Measurements from ENCODE around the gene IQGAP1.

IQGAP1 gene

GRCh38 chr15:90427185-90427584 lies 39.1 kb downstream of the IQGAP1 start:
- H4K20me1 ChIP-seq (ENCODE audit: insufficient read depth, low read length): no peaks in the 10 kb centered on the region
- H3K9me3 ChIP-seq (ENCODE audit: low read length): no peaks in the 10 kb centered on the region
- TF ChIP-seq, protein P1, sequence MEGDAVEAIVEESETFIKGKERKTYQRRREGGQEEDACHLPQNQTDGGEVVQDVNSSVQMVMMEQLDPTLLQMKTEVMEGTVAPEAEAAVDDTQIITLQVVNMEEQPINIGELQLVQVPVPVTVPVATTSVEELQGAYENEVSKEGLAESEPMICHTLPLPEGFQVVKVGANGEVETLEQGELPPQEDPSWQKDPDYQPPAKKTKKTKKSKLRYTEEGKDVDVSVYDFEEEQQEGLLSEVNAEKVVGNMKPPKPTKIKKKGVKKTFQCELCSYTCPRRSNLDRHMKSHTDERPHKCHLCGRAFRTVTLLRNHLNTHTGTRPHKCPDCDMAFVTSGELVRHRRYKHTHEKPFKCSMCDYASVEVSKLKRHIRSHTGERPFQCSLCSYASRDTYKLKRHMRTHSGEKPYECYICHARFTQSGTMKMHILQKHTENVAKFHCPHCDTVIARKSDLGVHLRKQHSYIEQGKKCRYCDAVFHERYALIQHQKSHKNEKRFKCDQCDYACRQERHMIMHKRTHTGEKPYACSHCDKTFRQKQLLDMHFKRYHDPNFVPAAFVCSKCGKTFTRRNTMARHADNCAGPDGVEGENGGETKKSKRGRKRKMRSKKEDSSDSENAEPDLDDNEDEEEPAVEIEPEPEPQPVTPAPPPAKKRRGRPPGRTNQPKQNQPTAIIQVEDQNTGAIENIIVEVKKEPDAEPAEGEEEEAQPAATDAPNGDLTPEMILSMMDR (IDR thresholded peaks at IDR 0.05; ENCODE audit: low read length): no peak
- no peak for TF ChIP-seq EZH2 (IDR thresholded peaks at IDR 0.05; ENCODE audit: borderline replicate concordance, low read length)
- H2AFZ ChIP-seq (ENCODE audit: low read length): no peak overlapping the region
- no peaks in the 10 kb centered on the region for H3K9me2 ChIP-seq (ENCODE audit: low read depth, low read length)
- no peaks in the 10 kb centered on the region for H3K27me3 ChIP-seq (ENCODE audit: insufficient read depth, low read length)
- no peaks in the 10 kb centered on the region; the same call in 1 of the 2 replicates for H3F3A ChIP-seq (ENCODE audit: insufficient read depth, low read length)
- no peak overlapping the region for H3K4me3 ChIP-seq (ENCODE audit: low read depth, low read length, poor library complexity, severe bottlenecking)
- no peak overlapping the region for H3K9ac ChIP-seq (ENCODE audit: low read length)
- H3K27ac ChIP-seq (ENCODE audit: low read depth, low read length, poor library complexity, severe bottlenecking): no peak overlapping the region
- peaks cover 23% of the 10 kb centered on the region for H3K79me2 ChIP-seq (ENCODE audit: insufficient read depth, low read length)
- H3K4me1 ChIP-seq (ENCODE audit: insufficient read depth, low read length, severe bottlenecking): peaks cover 16% of the 10 kb centered on the region
- H3K36me3 ChIP-seq (ENCODE audit: insufficient read depth, low read length): peaks cover 46% of the 10 kb centered on the region
- no peak overlapping the region for H3K4me2 ChIP-seq (ENCODE audit: low read length)

DNA sequence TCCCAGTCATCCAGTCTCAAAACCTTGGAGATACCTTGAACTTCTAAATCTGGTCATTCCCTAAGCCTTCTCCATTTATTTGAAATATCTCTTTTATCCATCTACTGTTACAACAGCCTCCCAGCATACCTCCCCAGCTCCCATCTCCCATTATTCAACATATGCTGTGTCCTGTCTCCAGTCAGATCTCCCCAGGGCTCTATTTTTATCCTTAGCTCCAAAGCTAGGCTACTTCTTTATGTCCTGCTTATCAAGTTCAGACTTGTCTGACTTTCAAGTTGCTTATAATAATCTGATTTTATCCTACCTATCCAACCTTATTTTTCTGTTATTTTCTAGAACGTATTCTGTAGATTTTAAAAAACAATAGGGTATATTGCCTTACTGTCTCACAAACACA lies 44.2 kb downstream of the IQGAP1 start:
- H4K20me1 ChIP-seq (ENCODE audit: insufficient read depth, low read length): no peaks in the 10 kb centered on the region
- H3K27ac ChIP-seq (ENCODE audit: low read depth, low read length, poor library complexity, severe bottlenecking): no peak overlapping the region
- H3K36me3 ChIP-seq (ENCODE audit: insufficient read depth, low read length): peaks cover 76% of the 10 kb centered on the region

DNA sequence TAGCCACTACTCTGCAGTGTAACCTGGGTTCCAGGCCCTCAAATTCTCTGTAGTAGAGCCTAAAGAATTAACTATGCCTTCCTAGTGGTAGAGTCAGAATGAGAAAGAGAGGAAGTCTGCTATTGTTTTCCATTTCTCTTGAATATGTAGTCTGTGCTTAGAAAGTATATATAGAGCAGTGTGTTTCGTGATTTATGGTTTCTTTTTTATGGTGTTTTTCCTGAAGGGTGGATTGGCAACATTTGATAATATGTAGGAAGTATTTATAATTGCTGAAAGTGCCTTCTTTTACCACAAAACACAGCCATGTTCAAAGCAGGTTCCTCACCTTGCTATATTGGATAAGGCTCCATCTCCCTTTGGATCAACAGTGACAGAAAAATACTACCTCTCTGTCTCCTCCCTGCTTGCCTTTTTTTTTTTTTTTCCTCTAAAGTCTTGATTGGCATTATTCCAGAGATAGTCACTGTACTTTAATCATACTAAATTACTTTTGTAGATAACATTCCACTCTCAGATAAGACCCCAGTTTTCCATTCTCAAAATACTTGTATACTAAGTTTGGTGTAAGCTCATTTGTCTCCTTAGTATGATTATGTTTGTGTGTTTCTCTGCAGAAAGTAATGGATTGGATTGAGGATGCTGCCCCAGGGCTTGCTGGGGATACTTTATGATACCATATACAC lies 47.8 kb downstream of the IQGAP1 start:
- H3K27ac ChIP-seq (ENCODE audit: low read depth, low read length, poor library complexity, severe bottlenecking): no peak overlapping the region
- H3K4me2 ChIP-seq (ENCODE audit: low read length): no peak overlapping the region
- H4K20me1 ChIP-seq (ENCODE audit: insufficient read depth, low read length): no peaks in the 10 kb centered on the region
- no peaks in the 10 kb centered on the region for H3K9me3 ChIP-seq (ENCODE audit: low read length)
- no peak overlapping the region for H2AFZ ChIP-seq (ENCODE audit: low read length)
- H3K9me2 ChIP-seq (ENCODE audit: low read depth, low read length): no peaks in the 10 kb centered on the region
- no peak overlapping the region for H3K9ac ChIP-seq (ENCODE audit: low read length)
- TF ChIP-seq, protein P1 (IDR thresholded peaks at IDR 0.05; ENCODE audit: low read length): no peak
- no peak for TF ChIP-seq EZH2 (IDR thresholded peaks at IDR 0.05; ENCODE audit: borderline replicate concordance, low read length)
- 0 out of 2 replicates have a peak, but pooled peaks cover 5% of the 10 kb centered on the region for H3K79me2 ChIP-seq (ENCODE audit: insufficient read depth, low read length)
- peaks cover 68% of the 10 kb centered on the region for H3K36me3 ChIP-seq (ENCODE audit: insufficient read depth, low read length)
- H3F3A ChIP-seq (ENCODE audit: insufficient read depth, low read length): no peaks in the 10 kb centered on the region; the same call in 1 of the 2 replicates
- no peak overlapping the region for H3K4me3 ChIP-seq (ENCODE audit: low read depth, low read length, poor library complexity, severe bottlenecking)
- peaks cover 4% of the 10 kb centered on the region for H3K4me1 ChIP-seq (ENCODE audit: insufficient read depth, low read length, severe bottlenecking)
- no peaks in the 10 kb centered on the region for H3K27me3 ChIP-seq (ENCODE audit: insufficient read depth, low read length)

More for the DNA sequence above, 44.2 kb downstream of the IQGAP1 start:
- H2AFZ ChIP-seq (ENCODE audit: low read length): no peak overlapping the region
- no peak overlapping the region for H3K9ac ChIP-seq (ENCODE audit: low read length)
- no peaks in the 10 kb centered on the region for H3K9me2 ChIP-seq (ENCODE audit: low read depth, low read length)
- TF ChIP-seq, protein P1 (IDR thresholded peaks at IDR 0.05; ENCODE audit: low read length): no peak
- no peak for TF ChIP-seq EZH2 (IDR thresholded peaks at IDR 0.05; ENCODE audit: borderline replicate concordance, low read length)
- H3K27me3 ChIP-seq (ENCODE audit: insufficient read depth, low read length): no peaks in the 10 kb centered on the region
- no peak overlapping the region for H3K4me2 ChIP-seq (ENCODE audit: low read length)
- H3K79me2 ChIP-seq (ENCODE audit: insufficient read depth, low read length): no peaks in the 10 kb centered on the region
- peaks cover 4% of the 10 kb centered on the region for H3K4me1 ChIP-seq (ENCODE audit: insufficient read depth, low read length, severe bottlenecking)
- no peaks in the 10 kb centered on the region for H3K9me3 ChIP-seq (ENCODE audit: low read length)
- H3F3A ChIP-seq (ENCODE audit: insufficient read depth, low read length): no peaks in the 10 kb centered on the region; the same call in 1 of the 2 replicates
- no peak overlapping the region for H3K4me3 ChIP-seq (ENCODE audit: low read depth, low read length, poor library complexity, severe bottlenecking)

Data from OCI-LY1 (cell line).